Inflammatory macrophage (primary cell): ENCODE results near the gene PTTG1IP.
"Not testable (repeated sequence)": the region's sequence is repeated elsewhere in the genome, so short reads cannot be mapped to it uniquely, and the experiment has no call there.

Experiments used
- DNase-seq, 2 donors: peaks; one replicate each; pipeline ENCODE4 v3.0.0-alpha.2; 2020 to 2022

The PTTG1IP gene

GRCh38 chr21:44880405-44881197, 7.1 kb upstream of the PTTG1IP start:
- DNase-seq, result peak; percentile 92 to 98

DNA sequence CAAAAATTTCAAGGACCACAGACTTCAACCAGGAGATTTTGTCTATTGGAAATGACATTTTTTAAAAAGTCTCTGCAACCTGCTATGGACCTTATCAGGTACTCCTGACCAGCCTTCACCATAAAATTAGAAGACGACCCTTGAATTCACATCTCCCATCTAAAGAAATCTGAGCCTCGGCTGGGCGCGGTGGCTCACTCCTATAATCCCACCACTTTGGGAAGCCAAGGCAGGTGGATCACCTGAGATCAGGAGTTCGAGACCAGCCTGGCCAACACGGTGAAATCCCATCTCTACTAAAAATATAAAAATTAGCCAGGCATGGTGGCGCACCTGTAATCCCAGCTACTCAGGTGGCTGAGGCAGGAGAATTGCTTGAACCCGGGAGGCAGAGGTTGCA, 5.7 kb upstream of the PTTG1IP start:
- DNase-seq, result not testable (repeated sequence)

DNA sequence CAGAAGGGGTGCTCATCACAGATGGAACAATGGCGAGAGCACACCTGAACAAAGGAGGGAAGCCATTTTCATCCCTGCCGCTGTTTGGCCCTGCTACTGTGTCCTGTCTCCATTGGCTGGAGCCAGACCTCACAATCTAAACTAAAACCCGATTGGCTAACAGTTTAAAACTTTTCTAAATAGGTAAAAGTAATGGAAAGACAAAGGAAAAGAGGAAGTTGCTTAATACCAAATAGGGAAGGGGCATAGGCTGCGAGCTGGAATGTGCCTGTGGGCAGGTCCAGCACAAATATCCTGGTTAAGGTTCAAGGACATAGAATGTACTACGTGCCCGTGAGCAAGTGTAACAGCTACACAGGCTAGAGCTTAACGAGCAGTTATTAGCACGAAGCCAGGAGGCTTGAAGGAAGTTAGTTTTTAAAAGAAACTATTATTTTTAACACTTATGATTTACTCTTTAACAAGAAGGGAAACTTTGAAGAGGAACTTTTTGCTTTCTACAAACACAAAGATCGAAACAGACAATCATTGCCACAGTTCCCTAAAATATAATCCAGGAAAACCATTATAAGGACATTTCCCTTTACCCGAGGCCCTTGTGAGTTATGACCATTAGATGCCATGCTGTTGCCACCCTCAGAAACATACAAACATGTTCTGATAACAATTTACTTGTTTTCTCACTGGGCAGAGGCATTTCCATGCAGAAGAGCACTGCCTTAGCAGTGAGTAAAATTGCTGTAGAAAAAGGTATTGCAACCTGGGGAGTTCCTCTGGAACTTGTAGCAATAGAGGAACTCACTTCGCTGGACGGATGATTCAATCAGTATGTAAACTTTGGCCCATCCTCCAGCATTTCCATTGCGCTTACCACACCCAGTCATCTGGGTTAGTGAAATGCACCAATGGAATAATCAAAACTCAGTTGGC, 4.8 kb upstream of the PTTG1IP start:
- peak; percentile 89 to 92 for DNase-seq

- no peak for DNase-seq
Observed at GRCh38 chr21:44876849-44877575, 3.5 kb upstream of the PTTG1IP start.

DNA sequence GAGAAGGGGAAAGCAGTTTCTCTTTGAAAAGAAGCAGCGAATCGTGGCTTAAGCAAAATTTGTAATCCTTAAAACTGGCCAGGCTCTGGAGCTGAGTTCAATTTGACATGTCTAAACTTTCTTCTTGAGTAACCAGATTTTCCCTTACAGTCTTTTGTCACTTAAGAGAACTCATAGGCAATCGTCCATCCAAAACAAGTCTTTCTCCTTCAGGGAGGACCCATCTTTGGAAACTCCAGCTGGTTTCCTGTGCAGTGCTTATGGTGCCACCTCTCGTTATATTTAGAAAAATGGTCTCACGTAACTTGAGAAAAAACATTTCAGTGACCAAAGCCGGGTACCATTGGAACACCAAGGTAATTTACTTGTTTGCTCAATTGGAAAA, 1.8 kb upstream of the PTTG1IP start:
- peak in 1 of 2 donors; percentile 48 for DNase-seq

- peak; percentile 80 to 87 for DNase-seq
Observed at GRCh38 chr21:44874497-44875315, 1.2 kb upstream of the PTTG1IP start.

DNA sequence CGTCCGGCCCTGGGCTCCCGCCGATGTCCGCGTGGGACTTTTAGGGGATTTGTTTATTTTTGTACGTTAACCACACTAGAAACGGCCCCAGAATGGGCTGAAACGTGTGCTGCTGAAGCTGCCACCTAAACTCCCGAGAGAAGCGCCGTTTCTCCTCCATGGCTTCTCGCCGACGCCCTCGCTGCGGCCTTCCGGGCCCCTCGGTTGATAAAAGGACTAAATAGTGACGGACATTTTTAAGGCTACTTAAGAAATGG, 678 bp upstream of the PTTG1IP start:
- DNase-seq, result no peak

GRCh38 chr21:44872649-44873355, 688 bp downstream of the PTTG1IP start:
- peak; percentile 30 to 57 for DNase-seq

DNA sequence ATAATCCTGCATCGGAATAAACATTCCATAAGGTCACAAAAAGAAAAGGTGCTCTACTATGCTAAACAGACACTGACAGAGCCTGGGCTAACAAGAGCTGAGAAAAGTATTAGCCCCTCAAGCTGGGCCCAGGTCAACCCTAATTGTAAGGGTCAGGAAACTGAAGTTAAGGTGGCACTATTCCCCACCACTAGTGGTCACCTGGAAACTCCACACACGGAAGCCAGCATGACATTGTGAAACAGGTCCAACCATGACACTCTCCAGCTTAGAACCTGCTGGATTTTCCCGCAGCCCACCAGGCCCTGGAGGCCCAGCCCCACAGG, 1.2 kb downstream of the PTTG1IP start:
- no peak for DNase-seq

- peak; percentile 82 to 83 for DNase-seq
Observed at GRCh38 chr21:44871576-44872269, 1.8 kb downstream of the PTTG1IP start.

DNA sequence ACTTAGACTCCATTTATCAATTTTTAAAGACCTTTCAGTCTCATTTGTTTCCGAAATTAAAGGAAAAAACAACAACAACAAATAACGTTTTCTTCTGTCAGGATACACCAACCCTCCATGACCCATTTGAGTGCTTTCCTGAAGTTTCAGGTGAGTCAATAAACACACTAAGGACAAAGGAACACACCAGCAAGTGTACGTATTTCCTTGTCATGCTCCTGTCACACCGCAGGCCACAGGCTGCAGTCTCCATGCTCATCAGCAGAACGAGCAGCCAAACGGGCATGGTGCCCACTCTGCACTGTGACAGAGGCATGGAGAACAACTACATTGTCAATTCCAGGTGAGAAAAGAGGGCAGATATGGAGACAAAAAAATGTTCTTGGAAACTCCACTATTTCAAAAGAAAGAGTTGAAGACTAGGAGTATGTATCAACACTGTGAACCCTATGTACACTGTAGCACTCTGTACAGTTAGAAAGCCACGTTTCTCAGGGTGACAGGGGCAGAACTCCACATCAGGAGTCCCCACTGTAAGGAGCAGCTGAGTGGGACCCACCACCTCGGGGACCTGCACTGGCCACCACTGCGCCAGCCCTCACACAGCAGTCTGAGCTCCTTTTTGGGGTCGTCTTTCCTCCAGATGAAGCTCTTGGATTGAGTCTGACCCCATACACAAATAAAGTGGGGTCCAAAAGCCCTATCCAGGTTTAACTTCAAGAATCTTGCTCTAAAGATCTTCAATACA, 2.6 kb downstream of the PTTG1IP start:
- DNase-seq, result no peak

DNA sequence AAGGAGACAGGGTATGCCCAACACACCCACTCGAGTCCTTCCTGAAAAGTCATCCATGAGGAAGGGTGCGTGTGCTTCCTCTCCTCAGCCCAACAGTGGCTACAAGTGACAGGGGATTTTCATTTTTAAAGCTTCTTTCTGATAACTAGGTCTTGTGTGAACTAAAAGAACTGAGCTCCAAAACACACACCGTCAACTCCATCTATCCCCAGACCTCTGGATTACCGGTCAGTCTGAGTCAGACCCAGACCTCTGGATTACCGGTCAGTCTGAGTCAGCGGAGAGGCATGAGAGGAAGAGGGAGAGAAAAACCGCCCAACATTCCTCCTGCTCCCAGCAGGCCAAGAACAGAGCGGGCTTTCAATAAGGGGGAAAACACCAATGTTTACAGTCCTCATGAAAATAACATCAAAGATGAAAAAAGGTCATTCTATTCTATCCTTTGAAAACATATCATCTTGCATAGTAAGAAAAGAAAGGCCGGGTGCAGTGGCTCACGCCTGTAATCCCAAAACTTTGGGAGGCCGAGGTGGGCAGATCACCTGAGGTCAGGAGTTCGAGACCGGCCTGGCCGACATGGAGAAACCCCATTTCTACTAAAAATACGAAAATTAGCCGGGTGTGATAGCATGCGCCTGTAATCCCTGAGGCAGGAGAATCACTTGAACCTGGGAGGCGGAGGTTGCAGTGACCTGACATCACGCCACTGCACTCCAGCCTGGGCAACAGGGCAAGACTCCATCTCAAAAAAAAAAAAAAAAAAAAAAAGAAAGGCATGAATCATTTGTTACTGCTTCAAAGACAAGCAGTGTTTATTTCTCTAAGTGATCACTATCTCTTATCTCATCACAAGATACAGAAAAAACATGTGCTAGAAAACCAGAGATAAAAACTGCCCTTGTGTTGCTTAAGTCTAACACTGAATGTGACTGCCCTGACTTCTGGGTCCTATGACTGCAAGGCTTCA, 3.4 kb downstream of the PTTG1IP start:
- DNase-seq, result peak in 1 of 2 donors; percentile 42

- DNase-seq, result no peak
Observed at GRCh38 chr21:44868707-44869106, 4.8 kb downstream of the PTTG1IP start.

- no peak for DNase-seq
Observed at GRCh38 chr21:44867999-44868700, 5.3 kb downstream of the PTTG1IP start.

- DNase-seq, result no peak
Observed at GRCh38 chr21:44867464-44867863, 6.0 kb downstream of the PTTG1IP start.

DNA sequence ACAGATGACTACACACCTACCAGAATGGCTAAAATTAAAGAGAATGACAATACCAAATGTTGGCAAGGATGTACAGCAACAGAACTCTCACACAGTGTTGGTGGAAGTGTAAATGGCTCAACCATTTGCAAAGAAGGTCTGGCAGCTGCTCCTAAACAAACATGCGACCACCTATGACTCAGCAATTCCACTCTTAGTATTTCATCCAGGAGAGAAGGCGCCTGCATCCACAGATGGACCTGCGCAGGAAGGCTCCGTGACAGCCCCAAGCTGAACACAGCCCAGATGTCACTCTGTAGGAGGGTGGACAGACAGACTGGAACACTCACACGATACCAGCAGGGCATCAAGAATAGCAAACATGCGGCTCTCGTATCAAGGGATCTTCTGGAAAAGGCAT, 6.7 kb downstream of the PTTG1IP start:
- DNase-seq, result no peak

DNA sequence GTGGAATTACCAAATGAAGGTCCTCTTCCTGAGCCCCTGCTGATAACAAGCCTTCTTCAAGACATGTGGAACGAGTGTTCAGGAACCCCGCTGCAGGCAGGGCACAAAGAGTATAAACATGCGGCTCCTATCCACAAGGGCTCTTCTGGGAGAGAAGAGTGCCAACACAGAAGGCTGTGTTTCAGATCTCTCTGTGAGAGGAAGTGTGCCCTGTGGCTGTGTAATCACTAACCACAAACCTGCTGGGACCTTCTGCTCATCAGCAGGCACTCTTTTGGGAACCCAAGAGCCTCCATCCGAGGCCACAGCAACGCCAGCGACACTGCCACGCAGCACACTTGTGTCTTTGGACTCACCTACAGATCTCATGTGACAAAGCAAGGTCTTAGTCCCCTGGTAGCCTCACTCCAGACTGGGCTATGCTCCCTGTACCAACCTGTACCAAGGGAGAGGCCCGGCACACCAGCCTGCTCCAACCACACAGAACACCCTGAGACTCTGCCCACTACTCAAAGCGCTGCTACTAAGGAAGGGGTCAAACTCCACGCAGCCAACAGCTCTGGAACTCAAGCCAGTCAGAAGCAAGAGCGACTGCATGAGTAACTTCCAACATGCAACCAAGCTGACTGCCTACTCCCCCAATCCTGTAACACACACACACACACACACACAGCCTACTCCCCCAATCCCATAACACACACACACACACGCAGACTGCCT, 7.8 kb downstream of the PTTG1IP start:
- DNase-seq, result peak; percentile 68 to 70
